ENCODE measurements around the gene NSMF. TPM values are rescaled to one million over a fixed set of nuclear protein-coding genes. Genes with fewer than 3 reads are reported as not detected.

The NSMF gene
- total and polyA plus RNA-seq, 9 donors, result 9.9 to 31.1 (median 22.2) TPM

- no peak for DNase-seq
- Histone ChIP-seq H3K9me3 (replicated peaks; ENCODE audit: control insufficient read depth, low read depth, low read length) (peaks cover 6% of the 10 kb centered on the region), H3K27me3 (ENCODE audit: control insufficient read depth, insufficient read depth, low read length) (no peaks in the 10 kb centered on the region), H3K4me1 (ENCODE audit: control insufficient read depth, insufficient read depth, low read length) (peaks cover 5% of the 10 kb centered on the region), H3K27ac (ENCODE audit: low read length) (no peak overlapping the region), H3K4me3 (ENCODE audit: low read length) (no peak overlapping the region), H3K36me3 (ENCODE audit: control insufficient read depth, insufficient read depth, low read length) (no peaks in the 10 kb centered on the region)
- WGBS (ENCODE audit: insufficient coverage), result 86% methylated on average over 8 of the region's 20 CpGs
These were observed 33.6 kb upstream of the NSMF start for GRCh38 chr9:137492464-137493363.

GRCh38 chr9:137491735-137492432, 32.8 kb upstream of the NSMF start:
- Histone ChIP-seq H3K27ac (ENCODE audit: low read length) (no peak overlapping the region), H3K27me3 (ENCODE audit: control insufficient read depth, insufficient read depth, low read length) (no peaks in the 10 kb centered on the region), H3K4me1 (ENCODE audit: control insufficient read depth, insufficient read depth, low read length) (peaks cover 13% of the 10 kb centered on the region), H3K9me3 (replicated peaks; ENCODE audit: control insufficient read depth, low read depth, low read length) (peaks cover 6% of the 10 kb centered on the region), H3K4me3 (ENCODE audit: low read length) (no peak overlapping the region), H3K36me3 (ENCODE audit: control insufficient read depth, insufficient read depth, low read length) (no peaks in the 10 kb centered on the region)
- WGBS (ENCODE audit: insufficient coverage), result 81% methylated on average over 10 of the region's 13 CpGs
- DNase-seq, result no peak

- H3K27me3 ChIP-seq (ENCODE audit: control insufficient read depth, insufficient read depth, low read length), result no peaks in the 10 kb centered on the region
- peaks cover 14% of the 10 kb centered on the region for H3K4me1 ChIP-seq (ENCODE audit: control insufficient read depth, insufficient read depth, low read length)
- H3K4me3 ChIP-seq (ENCODE audit: low read length), result no peak overlapping the region
- no peaks in the 10 kb centered on the region for H3K36me3 ChIP-seq (ENCODE audit: control insufficient read depth, insufficient read depth, low read length)
- peaks cover 6% of the 10 kb centered on the region for H3K9me3 ChIP-seq (replicated peaks; ENCODE audit: control insufficient read depth, low read depth, low read length)
- no peak for DNase-seq
- no peak overlapping the region for H3K27ac ChIP-seq (ENCODE audit: low read length)
- 80% methylated on average over 1 of the region's 9 CpGs for WGBS (ENCODE audit: insufficient coverage)
These were observed 31.5 kb upstream of the NSMF start for GRCh38 chr9:137490532-137491186.

DNA sequence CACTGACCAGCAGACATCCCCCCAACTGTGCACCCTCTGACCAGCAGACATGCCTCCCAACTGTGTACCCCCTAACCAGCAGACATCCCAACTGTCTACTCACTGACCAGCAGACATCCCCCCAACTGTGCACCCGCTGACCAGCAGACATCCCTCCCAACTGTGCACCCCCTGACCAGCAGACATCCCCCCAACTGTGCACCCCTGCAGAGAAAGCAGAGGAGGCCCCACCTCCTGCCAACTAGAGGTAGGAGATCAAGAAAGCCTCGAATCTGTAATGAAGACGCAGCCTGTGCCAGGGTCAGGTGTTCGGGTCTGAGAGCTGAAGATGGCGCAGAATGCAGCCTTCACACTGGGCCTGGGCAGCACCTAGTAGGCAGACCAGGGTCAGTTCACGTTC, 29.8 kb upstream of the NSMF start:
- Histone ChIP-seq H3K27me3 (ENCODE audit: control insufficient read depth, insufficient read depth, low read length) (no peaks in the 10 kb centered on the region), H3K9me3 (replicated peaks; ENCODE audit: control insufficient read depth, low read depth, low read length) (peaks cover 5% of the 10 kb centered on the region), H3K4me3 (ENCODE audit: low read length) (no peak overlapping the region), H3K36me3 (ENCODE audit: control insufficient read depth, insufficient read depth, low read length) (no peaks in the 10 kb centered on the region), H3K4me1 (ENCODE audit: control insufficient read depth, insufficient read depth, low read length) (peaks cover 14% of the 10 kb centered on the region), H3K27ac (ENCODE audit: low read length) (no peak overlapping the region)
- no peak for DNase-seq
- WGBS (ENCODE audit: insufficient coverage), result 100% methylated on average over 3 of the region's 6 CpGs

- H3K9me3 ChIP-seq (replicated peaks; ENCODE audit: control insufficient read depth, low read depth, low read length), result peaks cover 2% of the 10 kb centered on the region
- WGBS (ENCODE audit: insufficient coverage), result 60% methylated on average over 6 of the region's 6 CpGs
- no peak overlapping the region for H3K4me3 ChIP-seq (ENCODE audit: low read length)
- no peaks in the 10 kb centered on the region for H3K36me3 ChIP-seq (ENCODE audit: control insufficient read depth, insufficient read depth, low read length)
- DNase-seq, result no peak
- H3K27me3 ChIP-seq (ENCODE audit: control insufficient read depth, insufficient read depth, low read length), result no peaks in the 10 kb centered on the region
- H3K4me1 ChIP-seq (ENCODE audit: control insufficient read depth, insufficient read depth, low read length), result peaks cover 14% of the 10 kb centered on the region
- H3K27ac ChIP-seq (ENCODE audit: low read length), result no peak overlapping the region
These were observed 29.2 kb upstream of the NSMF start for GRCh38 chr9:137488327-137488653.

- no peak for DNase-seq
- H3K4me1 ChIP-seq (ENCODE audit: control insufficient read depth, insufficient read depth, low read length), result peaks cover 14% of the 10 kb centered on the region
- no peaks in the 10 kb centered on the region for H3K27me3 ChIP-seq (ENCODE audit: control insufficient read depth, insufficient read depth, low read length)
- no peaks in the 10 kb centered on the region for H3K36me3 ChIP-seq (ENCODE audit: control insufficient read depth, insufficient read depth, low read length)
- no peak overlapping the region for H3K27ac ChIP-seq (ENCODE audit: low read length)
- H3K9me3 ChIP-seq (replicated peaks; ENCODE audit: control insufficient read depth, low read depth, low read length), result no peaks in the 10 kb centered on the region
- WGBS (ENCODE audit: insufficient coverage), result 38% methylated on average over 20 of the region's 41 CpGs
- H3K4me3 ChIP-seq (ENCODE audit: low read length), result no peak overlapping the region
These were observed 28.6 kb upstream of the NSMF start for GRCh38 chr9:137487454-137488326.

DNA sequence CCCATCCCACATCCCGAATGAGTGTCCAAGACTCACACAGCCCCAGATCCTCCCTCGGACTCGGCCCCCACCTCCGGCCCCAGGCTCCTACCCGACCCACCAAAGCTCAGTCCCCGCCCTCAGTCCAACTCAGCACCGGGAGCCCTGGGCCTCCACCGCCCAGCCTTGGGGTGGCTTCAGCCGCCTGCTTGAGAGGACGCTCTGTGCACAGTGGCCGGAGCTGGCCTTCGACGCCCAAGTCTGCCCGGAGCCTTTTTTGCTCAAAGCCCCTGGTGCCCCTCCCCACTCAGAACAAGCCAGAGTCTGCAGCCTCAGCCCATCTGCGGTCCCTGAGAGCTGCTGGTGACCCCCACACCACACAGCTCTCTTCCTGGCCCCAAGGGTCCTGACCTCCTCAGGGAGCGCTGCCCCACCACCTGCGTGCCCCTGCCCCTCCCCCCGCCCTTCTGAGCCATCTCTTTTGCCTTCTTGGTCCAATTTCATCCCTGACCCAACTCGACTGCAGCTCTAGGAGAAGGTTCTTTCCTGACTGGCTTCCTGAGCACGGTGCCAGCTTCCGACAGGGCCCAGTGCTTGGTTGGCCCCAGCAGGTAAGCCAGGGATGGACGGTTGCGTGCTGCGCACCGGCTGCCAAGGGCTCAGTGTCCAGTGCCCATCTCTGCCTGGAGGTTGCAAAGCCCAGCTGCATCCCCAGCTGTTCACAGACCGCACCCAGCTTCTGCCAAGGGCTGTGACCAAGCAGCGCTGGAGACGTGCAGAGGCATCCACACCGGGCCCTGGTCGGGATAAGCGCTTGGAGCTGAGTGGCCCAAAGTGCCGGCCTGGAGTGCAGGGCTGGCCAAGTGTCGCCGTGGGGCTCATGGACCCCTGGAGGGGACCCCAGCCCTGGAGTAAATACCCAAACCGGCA, 27.7 kb upstream of the NSMF start:
- no peaks in the 10 kb centered on the region for H3K36me3 ChIP-seq (ENCODE audit: control insufficient read depth, insufficient read depth, low read length)
- peak; percentile 25 for DNase-seq
- no peak overlapping the region for H3K27ac ChIP-seq (ENCODE audit: low read length)
- no peaks in the 10 kb centered on the region for H3K27me3 ChIP-seq (ENCODE audit: control insufficient read depth, insufficient read depth, low read length)
- H3K4me1 ChIP-seq (ENCODE audit: control insufficient read depth, insufficient read depth, low read length), result peaks cover 14% of the 10 kb centered on the region
- 62% methylated on average over 34 of the region's 35 CpGs for WGBS (ENCODE audit: insufficient coverage)
- H3K4me3 ChIP-seq (ENCODE audit: low read length), result no peak overlapping the region
- H3K9me3 ChIP-seq (replicated peaks; ENCODE audit: control insufficient read depth, low read depth, low read length), result no peaks in the 10 kb centered on the region

GRCh38 chr9:137486141-137486490, 27.0 kb upstream of the NSMF start:
- H3K4me3 ChIP-seq (ENCODE audit: low read length), result no peak overlapping the region
- WGBS (ENCODE audit: insufficient coverage), result 89% methylated on average over 11 of the region's 15 CpGs
- no peaks in the 10 kb centered on the region for H3K27me3 ChIP-seq (ENCODE audit: control insufficient read depth, insufficient read depth, low read length)
- no peaks in the 10 kb centered on the region for H3K36me3 ChIP-seq (ENCODE audit: control insufficient read depth, insufficient read depth, low read length)
- H3K4me1 ChIP-seq (ENCODE audit: control insufficient read depth, insufficient read depth, low read length), result peaks cover 14% of the 10 kb centered on the region
- DNase-seq, result no peak
- H3K9me3 ChIP-seq (replicated peaks; ENCODE audit: control insufficient read depth, low read depth, low read length), result no peaks in the 10 kb centered on the region
- H3K27ac ChIP-seq (ENCODE audit: low read length), result no peak overlapping the region
